Glutamatergic neuron (in vitro differentiated cells): ENCODE data around the gene CKAP2L. TPM values are rescaled to one million over a fixed set of nuclear protein-coding genes. Genes with fewer than 3 reads are reported as not detected.

Experiments used
- DNase-seq: peaks from one replicate; pipeline ENCODE4 v3.0.0; 2022
- H3K27ac Mint-ChIP-seq: one replicate; pipeline ENCODE4 v1.8.0; 2020; ENCODE audit warnings: mild to moderate bottlenecking, mixed read lengths, inconsistent platforms; ENCODE audit not compliant: unreplicated experiment
- H3K27me3 Mint-ChIP-seq: one replicate; pipeline ENCODE4 v1.8.0; 2020; ENCODE audit warnings: mild to moderate bottlenecking, moderate library complexity, mixed read lengths, inconsistent platforms; ENCODE audit not compliant: unreplicated experiment
- H3K36me3 Mint-ChIP-seq: one replicate; pipeline ENCODE4 v1.8.0; 2020; ENCODE audit warnings: mild to moderate bottlenecking, mixed read lengths, inconsistent platforms; ENCODE audit not compliant: unreplicated experiment
- H3K4me1 Mint-ChIP-seq: one replicate; pipeline ENCODE4 v1.8.0; 2020; ENCODE audit warnings: mild to moderate bottlenecking, low read depth, mixed read lengths, inconsistent platforms; ENCODE audit not compliant: unreplicated experiment
- H3K4me3 Mint-ChIP-seq: one replicate; pipeline ENCODE4 v1.8.0; 2020; ENCODE audit warnings: mild to moderate bottlenecking, mixed read lengths, inconsistent platforms; ENCODE audit not compliant: unreplicated experiment
- H3K9me3 Mint-ChIP-seq: one replicate; pipeline ENCODE4 v1.8.0; 2020; ENCODE audit warnings: mild to moderate bottlenecking, moderate library complexity, mixed read lengths, inconsistent platforms; ENCODE audit not compliant: unreplicated experiment
- CTCF ChIP-seq: fragments of 200-600 bp; sonication (generic); IDR thresholded peaks from one replicate; pipeline ENCODE4 v1.5.0; 2021; ENCODE audit not compliant: partially characterized antibody, unreplicated experiment
- total RNA-seq: library from RNA; stranded (reverse); fragmentation: NEBNext Ultra II Directional; extraction: Animal tissue kit (Norgen Biotek cat#: 25700); gene quantifications from one replicate; pipeline ENCODE4 v1.2.1, GENCODE V29; 2021; ENCODE audit not compliant: unreplicated experiment

The CKAP2L gene
- total RNA-seq, 1 donor from 2014 or later: 3.3 TPM

GRCh38 chr2:112800881-112801583, 36.6 kb upstream of the CKAP2L start:
- Mint-ChIP-seq H3K27me3 (peaks cover 5% of the 10 kb centered on the region), H3K4me1 (no peaks in the 10 kb centered on the region), H3K9me3 (peaks cover 6% of the 10 kb centered on the region), H3K4me3 (no peak overlapping the region), H3K36me3 (peaks cover 10% of the 10 kb centered on the region), H3K27ac (no peak overlapping the region)
- no peak for DNase-seq
- no peak for TF ChIP-seq CTCF

DNA sequence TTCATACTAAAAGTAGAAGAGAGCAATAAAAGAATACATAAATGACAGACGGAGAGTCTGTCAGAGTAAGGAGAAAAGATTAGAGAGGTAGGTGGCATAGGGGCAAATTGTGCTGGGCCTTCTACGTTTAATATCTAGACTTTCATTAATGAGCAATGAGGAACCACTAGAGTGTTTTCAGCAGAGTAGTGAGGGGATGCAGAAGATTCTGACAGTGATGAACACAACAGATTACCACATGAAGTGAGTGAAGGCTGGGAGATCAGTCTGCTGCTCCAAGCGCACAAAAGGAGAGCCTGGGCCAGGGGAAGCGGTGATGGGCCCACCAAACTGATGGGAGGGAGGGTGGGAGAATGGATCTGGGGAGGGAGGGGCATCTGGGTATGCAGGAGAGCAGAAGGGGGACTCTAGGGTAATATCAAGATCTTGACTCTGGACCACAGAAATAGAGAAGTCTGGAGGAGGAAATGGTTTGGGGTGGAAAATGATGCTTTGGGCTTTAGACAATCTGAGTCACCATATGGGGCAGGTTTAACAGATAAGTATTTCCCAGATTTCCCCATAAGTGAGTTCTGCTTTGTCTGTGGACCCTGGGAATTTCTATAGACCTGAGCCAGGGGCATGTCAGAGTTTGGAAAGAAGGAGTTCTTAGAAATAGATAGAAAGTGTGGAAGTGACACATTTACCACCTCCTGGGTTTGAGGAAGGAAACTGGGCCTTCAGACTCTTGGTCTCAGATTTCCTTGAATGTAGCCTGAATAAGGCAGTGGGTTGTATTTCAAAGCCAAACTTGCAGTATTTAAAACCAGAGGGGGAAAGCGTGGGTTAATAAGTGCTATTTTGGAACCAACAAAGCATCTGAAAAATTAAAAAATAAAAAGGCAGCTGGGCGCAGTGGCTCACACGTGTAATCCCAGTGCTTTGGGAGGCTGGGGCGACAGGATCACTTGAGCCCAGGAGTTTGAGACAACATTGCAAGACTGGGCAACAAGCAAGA, 34.9 kb upstream of the CKAP2L start:
- no peak overlapping the region for H3K4me3 Mint-ChIP-seq
- H3K27me3 Mint-ChIP-seq: peaks cover 3% of the 10 kb centered on the region
- H3K36me3 Mint-ChIP-seq: peaks cover 10% of the 10 kb centered on the region
- TF ChIP-seq CTCF: no peak
- peaks cover 6% of the 10 kb centered on the region for H3K9me3 Mint-ChIP-seq
- H3K4me1 Mint-ChIP-seq: no peaks in the 10 kb centered on the region
- DNase-seq: no peak
- no peak overlapping the region for H3K27ac Mint-ChIP-seq

DNA sequence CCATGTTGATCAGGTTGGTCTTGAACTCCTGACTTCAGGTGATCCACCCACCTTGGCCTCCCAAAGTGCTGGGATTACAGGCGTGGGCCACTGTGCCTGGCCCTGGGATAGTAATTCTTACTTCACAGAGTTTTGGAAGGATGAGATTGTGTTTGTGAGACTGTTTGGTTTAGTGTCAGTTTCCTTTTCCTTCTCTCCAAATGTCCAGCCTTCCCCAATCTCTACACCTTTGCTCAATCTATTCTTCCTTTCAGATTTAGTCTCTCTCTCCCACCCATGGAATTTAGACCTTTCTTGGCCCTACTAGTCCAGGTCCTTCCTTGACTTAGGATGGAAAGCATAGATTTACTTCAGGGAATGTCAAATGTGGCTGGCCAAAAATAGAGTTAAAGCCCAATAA, 32.1 kb upstream of the CKAP2L start:
- no peak overlapping the region for H3K4me3 Mint-ChIP-seq
- peaks cover 3% of the 10 kb centered on the region for H3K27me3 Mint-ChIP-seq
- no peak overlapping the region for H3K27ac Mint-ChIP-seq
- DNase-seq: no peak
- H3K36me3 Mint-ChIP-seq: peaks cover 10% of the 10 kb centered on the region
- TF ChIP-seq CTCF: no peak
- H3K4me1 Mint-ChIP-seq: no peaks in the 10 kb centered on the region
- H3K9me3 Mint-ChIP-seq: peaks cover 4% of the 10 kb centered on the region

GRCh38 chr2:112795774-112796173, 31.4 kb upstream of the CKAP2L start:
- peaks cover 4% of the 10 kb centered on the region for H3K9me3 Mint-ChIP-seq
- no peak overlapping the region for H3K27ac Mint-ChIP-seq
- no peaks in the 10 kb centered on the region for H3K4me1 Mint-ChIP-seq
- peaks cover 3% of the 10 kb centered on the region for H3K27me3 Mint-ChIP-seq
- no peak for TF ChIP-seq CTCF
- peaks cover 10% of the 10 kb centered on the region for H3K36me3 Mint-ChIP-seq
- no peak for DNase-seq
- no peak overlapping the region for H3K4me3 Mint-ChIP-seq
